ENCODE results near the gene SLC7A7.
"Not testable (repeated sequence)": the region's sequence is repeated elsewhere in the genome, so short reads cannot be mapped to it uniquely, and the experiment has no call there.

SLC7A7 gene

GRCh38 chr14:22838631-22839041, 23.4 kb upstream of the SLC7A7 start:
- Histone ChIP-seq H3K36me3 (ENCODE audit: insufficient read depth, low read length) (peaks cover 18% of the 10 kb centered on the region), H3K4me3 (ENCODE audit: low read length) (no peak overlapping the region), H3K4me1 (ENCODE audit: insufficient read depth, low read length) (no peaks in the 10 kb centered on the region), H2AFZ (ENCODE audit: low read depth, low read length) (no peak overlapping the region), H3K27me3 (ENCODE audit: insufficient read depth, low read length) (no peaks in the 10 kb centered on the region), H3K9me3 (ENCODE audit: low read length) (no peaks in the 10 kb centered on the region)

GRCh38 chr14:22837750-22838538, 22.7 kb upstream of the SLC7A7 start:
- no peaks in the 10 kb centered on the region for H3K4me1 ChIP-seq (ENCODE audit: insufficient read depth, low read length)
- H2AFZ ChIP-seq (ENCODE audit: low read depth, low read length): no peak overlapping the region
- no peaks in the 10 kb centered on the region for H3K9me3 ChIP-seq (ENCODE audit: low read length)
- H3K4me3 ChIP-seq (ENCODE audit: low read length): no peak overlapping the region
- H3K27me3 ChIP-seq (ENCODE audit: insufficient read depth, low read length): no peaks in the 10 kb centered on the region
- H3K36me3 ChIP-seq (ENCODE audit: insufficient read depth, low read length): peaks cover 24% of the 10 kb centered on the region

GRCh38 chr14:22837114-22837749, 22.0 kb upstream of the SLC7A7 start:
- Histone ChIP-seq H3K36me3 (ENCODE audit: insufficient read depth, low read length) (peaks cover 24% of the 10 kb centered on the region), H3K27me3 (ENCODE audit: insufficient read depth, low read length) (no peaks in the 10 kb centered on the region), H3K9me3 (ENCODE audit: low read length) (no peaks in the 10 kb centered on the region), H2AFZ (ENCODE audit: low read depth, low read length) (no peak overlapping the region), H3K4me3 (ENCODE audit: low read length) (no peak overlapping the region), H3K4me1 (ENCODE audit: insufficient read depth, low read length) (no peaks in the 10 kb centered on the region)

GRCh38 chr14:22836301-22837113, 21.3 kb upstream of the SLC7A7 start, which contains the start of gene MMP14:
Gene MMP14, plus strand, starts transcription at chr14:22836585. Its CDS starts 233 bp downstream, at chr14:22836818.
- Histone ChIP-seq H3K4me1 (ENCODE audit: insufficient read depth, low read length) (no peaks in the 10 kb centered on the region), H3K27me3 (ENCODE audit: insufficient read depth, low read length) (no peaks in the 10 kb centered on the region), H3K36me3 (ENCODE audit: insufficient read depth, low read length) (peaks cover 24% of the 10 kb centered on the region), H2AFZ (ENCODE audit: low read depth, low read length) (no peak within 1 kb of the TSS), H3K4me3 (ENCODE audit: low read length) (no peak within 1 kb of the TSS), H3K9me3 (ENCODE audit: low read length) (no peaks in the 10 kb centered on the region)

GRCh38 chr14:22835505-22835904, 20.3 kb upstream of the SLC7A7 start:
- Histone ChIP-seq H3K4me1 (ENCODE audit: insufficient read depth, low read length) (peaks cover 4% of the 10 kb centered on the region), H3K9me3 (ENCODE audit: low read length) (no peaks in the 10 kb centered on the region), H3K4me3 (ENCODE audit: low read length) (no peak overlapping the region), H3K27me3 (ENCODE audit: insufficient read depth, low read length) (no peaks in the 10 kb centered on the region), H3K36me3 (ENCODE audit: insufficient read depth, low read length) (peaks cover 26% of the 10 kb centered on the region), H2AFZ (ENCODE audit: low read depth, low read length) (no peak overlapping the region)

- Histone ChIP-seq H3K9me3 (ENCODE audit: low read length) (no peaks in the 10 kb centered on the region), H3K4me3 (ENCODE audit: low read length) (peak overlapping the region; percentile 94), H3K27me3 (ENCODE audit: insufficient read depth, low read length) (no peaks in the 10 kb centered on the region), H3K4me1 (ENCODE audit: insufficient read depth, low read length) (peaks cover 6% of the 10 kb centered on the region), H3K36me3 (ENCODE audit: insufficient read depth, low read length) (peaks cover 26% of the 10 kb centered on the region), H2AFZ (ENCODE audit: low read depth, low read length) (peak overlapping the region; percentile 89)
Observed at GRCh38 chr14:22830443-22831010, 15.3 kb upstream of the SLC7A7 start.

GRCh38 chr14:22829661-22830442, 14.6 kb upstream of the SLC7A7 start, which contains the start of gene MRPL52:
Gene MRPL52, plus strand, starts transcription at chr14:22829887. Its CDS starts 26 bp downstream, at chr14:22829913.
- peak within 1 kb of the TSS; percentile 89 for H2AFZ ChIP-seq (ENCODE audit: low read depth, low read length)
- peaks cover 7% of the 10 kb centered on the region for H3K4me1 ChIP-seq (ENCODE audit: insufficient read depth, low read length)
- H3K9me3 ChIP-seq (ENCODE audit: low read length): no peaks in the 10 kb centered on the region
- H3K4me3 ChIP-seq (ENCODE audit: low read length): peak within 1 kb of the TSS; percentile 94
- no peaks in the 10 kb centered on the region for H3K27me3 ChIP-seq (ENCODE audit: insufficient read depth, low read length)
- H3K36me3 ChIP-seq (ENCODE audit: insufficient read depth, low read length): peaks cover 20% of the 10 kb centered on the region

- H3K27me3 ChIP-seq (ENCODE audit: insufficient read depth, low read length); H3K9me3 ChIP-seq (ENCODE audit: low read length); H3K4me1 ChIP-seq (ENCODE audit: insufficient read depth, low read length): not testable (repeated sequence)
- Histone ChIP-seq H3K4me3 (ENCODE audit: low read length) (peak overlapping the region; percentile 94), H2AFZ (ENCODE audit: low read depth, low read length) (peak overlapping the region; percentile 89), H3K36me3 (ENCODE audit: insufficient read depth, low read length) (peaks cover 14% of the 10 kb centered on the region)
Observed at GRCh38 chr14:22829076-22829660, 13.9 kb upstream of the SLC7A7 start.

GRCh38 chr14:22824711-22825359, 9.6 kb upstream of the SLC7A7 start:
- Histone ChIP-seq H3K9me3 (ENCODE audit: low read length) (no peaks in the 10 kb centered on the region), H3K4me3 (ENCODE audit: low read length) (no peak overlapping the region), H3K36me3 (ENCODE audit: insufficient read depth, low read length) (no peaks in the 10 kb centered on the region), H2AFZ (ENCODE audit: low read depth, low read length) (peak overlapping the region; percentile 15), H3K27me3 (ENCODE audit: insufficient read depth, low read length) (no peaks in the 10 kb centered on the region), H3K4me1 (ENCODE audit: insufficient read depth, low read length) (peaks cover 2% of the 10 kb centered on the region)

- no peak overlapping the region for H3K4me3 ChIP-seq (ENCODE audit: low read length)
- no peak overlapping the region for H2AFZ ChIP-seq (ENCODE audit: low read depth, low read length)
- peaks cover 3% of the 10 kb centered on the region for H3K27me3 ChIP-seq (ENCODE audit: insufficient read depth, low read length)
- H3K9me3 ChIP-seq (ENCODE audit: low read length): no peaks in the 10 kb centered on the region
- H3K36me3 ChIP-seq (ENCODE audit: insufficient read depth, low read length): no peaks in the 10 kb centered on the region
- peaks cover 2% of the 10 kb centered on the region for H3K4me1 ChIP-seq (ENCODE audit: insufficient read depth, low read length)
Observed at GRCh38 chr14:22822571-22823098, 7.4 kb upstream of the SLC7A7 start.

GRCh38 chr14:22822016-22822570, 6.9 kb upstream of the SLC7A7 start:
- no peaks in the 10 kb centered on the region for H3K36me3 ChIP-seq (ENCODE audit: insufficient read depth, low read length)
- H3K4me1 ChIP-seq (ENCODE audit: insufficient read depth, low read length): peaks cover 2% of the 10 kb centered on the region
- H3K9me3 ChIP-seq (ENCODE audit: low read length): no peaks in the 10 kb centered on the region
- no peak overlapping the region for H3K4me3 ChIP-seq (ENCODE audit: low read length)
- no peak overlapping the region for H2AFZ ChIP-seq (ENCODE audit: low read depth, low read length)
- peaks cover 3% of the 10 kb centered on the region for H3K27me3 ChIP-seq (ENCODE audit: insufficient read depth, low read length)
